Measurements from ENCODE around the gene APOL6. TPM values are rescaled to one million over a fixed set of nuclear protein-coding genes. Genes with fewer than 3 reads are reported as not detected.
A peak's percentile ranks its signal among the peaks of the same experiment; 100 is the strongest.

The APOL6 gene
- total and polyA plus RNA-seq, 7 experiments from 2014 or later, result 18.8 to 99.8 (median 37.7) TPM

- Histone ChIP-seq H3K4me3 (ENCODE audit: low read length) (no peak overlapping the region), H3K9me3 (ENCODE audit: control insufficient read depth in 2 of 3, low read length in 3 of 3) (no peaks in the 10 kb centered on the region), H3K27me3 (ENCODE audit: control insufficient read depth in 2 of 2, insufficient read depth in 2 of 2, low read length in 2 of 2) (no peaks in the 10 kb centered on the region), H3K36me3 (ENCODE audit: control insufficient read depth in 2 of 3, insufficient read depth in 3 of 3, low read length in 3 of 3) (peaks cover 18 to 49% (median 24%) of the 10 kb centered on the region in 3 experiments), H3K4me1 (ENCODE audit: control insufficient read depth in 2 of 2, insufficient read depth in 2 of 2, low read length in 2 of 2) (peaks cover 27 to 30% of the 10 kb centered on the region in 2 donors), H3K27ac (ENCODE audit: low read depth, low read length) (peak overlapping the region; percentile 40)
- Mint-ChIP-seq H3K4me3 (peak overlapping the region in 9 of 10 donors; percentile 10 to 53 (median 34)), H3K4me1 (peaks cover 37 to 92% (median 77%) of the 10 kb centered on the region in 7 donors), H3K36me3 (peaks cover 23 to 89% (median 61%) of the 10 kb centered on the region in 5 donors), H3K9me3 (peaks cover 0 to 10% (median 0%) of the 10 kb centered on the region in 11 donors), H3K27me3 (no peaks in the 10 kb centered on the region), H3K27ac (peak overlapping the region in 8 of 9 donors; percentile 64 to 92 (median 82))
- CTCF ChIA-PET, result interaction anchor here (0.8 kb wide), 1 partner anchor 444 kb away, joined by 3 read pairs; no protein-coding TSS in a partner anchor
- ATAC-seq, result no peak
- intact Hi-C loops (cut with micrococcal nuclease), result no loop called here
- no peak for DNase-seq
- POLR2A ChIA-PET, result no interaction called here
These were observed 5.6 kb downstream of the APOL6 start for GRCh38 chr22:35653824-35654223.

GRCh38 chr22:35656284-35656752 lies 8.1 kb downstream of the APOL6 start:
- H3K4me3 ChIP-seq (ENCODE audit: low read length), result no peak overlapping the region
- H3K4me1 ChIP-seq (ENCODE audit: control insufficient read depth in 2 of 2, insufficient read depth in 2 of 2, low read length in 2 of 2), result peaks cover 34 to 41% of the 10 kb centered on the region in 2 donors
- H3K27me3 Mint-ChIP-seq, result no peaks in the 10 kb centered on the region
- H3K27ac ChIP-seq (ENCODE audit: low read depth, low read length), result no peak overlapping the region
- peak overlapping the region in 8 of 9 donors; percentile 1 to 98 (median 92) for H3K27ac Mint-ChIP-seq
- ChIA-PET CTCF (no interaction called here), POLR2A (interaction anchor here (9.0 kb wide), 1 partner anchor 8 kb away, joined by 96 read pairs; the partner anchor contains the start of gene APOL6)
- no peak for DNase-seq
- peaks cover 36 to 91% (median 77%) of the 10 kb centered on the region in 7 donors for H3K4me1 Mint-ChIP-seq
- H3K9me3 ChIP-seq (ENCODE audit: control insufficient read depth in 2 of 3, low read length in 3 of 3), result no peaks in the 10 kb centered on the region
- intact Hi-C loops (cut with micrococcal nuclease), result no loop called here
- no peaks in the 10 kb centered on the region for H3K27me3 ChIP-seq (ENCODE audit: control insufficient read depth in 2 of 2, insufficient read depth in 2 of 2, low read length in 2 of 2)
- H3K9me3 Mint-ChIP-seq, result peaks cover 0 to 12% (median 0%) of the 10 kb centered on the region in 11 donors
- H3K36me3 Mint-ChIP-seq, result peaks cover 29 to 89% (median 57%) of the 10 kb centered on the region in 5 donors
- peaks cover 25 to 57% (median 27%) of the 10 kb centered on the region in 3 experiments for H3K36me3 ChIP-seq (ENCODE audit: control insufficient read depth in 2 of 3, insufficient read depth in 3 of 3, low read length in 3 of 3)
- ATAC-seq, result no peak
- no peak overlapping the region for H3K4me3 Mint-ChIP-seq

GRCh38 chr22:35657571-35658312 lies 9.5 kb downstream of the APOL6 start:
- POLR2A ChIA-PET, result interaction anchor here (0.7 to 9.0 kb wide), 2 partner anchors 10 to 259 kb away, joined by 3 to 96 read pairs; partner anchors contain the start of gene APOL6
- no peak overlapping the region for H3K4me3 ChIP-seq (ENCODE audit: low read length)
- peaks cover 46 to 55% of the 10 kb centered on the region in 2 donors for H3K4me1 ChIP-seq (ENCODE audit: control insufficient read depth in 2 of 2, insufficient read depth in 2 of 2, low read length in 2 of 2)
- no peak for ATAC-seq
- no peaks in the 10 kb centered on the region for H3K9me3 ChIP-seq (ENCODE audit: control insufficient read depth in 2 of 3, low read length in 3 of 3)
- peaks cover 25 to 57% (median 27%) of the 10 kb centered on the region in 3 experiments for H3K36me3 ChIP-seq (ENCODE audit: control insufficient read depth in 2 of 3, insufficient read depth in 3 of 3, low read length in 3 of 3)
- no peaks in the 10 kb centered on the region for H3K27me3 ChIP-seq (ENCODE audit: control insufficient read depth in 2 of 2, insufficient read depth in 2 of 2, low read length in 2 of 2)
- CTCF ChIA-PET, result no interaction called here
- intact Hi-C loops (cut with micrococcal nuclease), result no loop called here
- peak overlapping the region in 5 of 10 donors; percentile 2 to 71 (median 7) for H3K4me3 Mint-ChIP-seq
- H3K27ac ChIP-seq (ENCODE audit: low read depth, low read length), result peak overlapping the region; percentile 85
- peaks cover 0 to 14% (median 0%) of the 10 kb centered on the region in 11 donors for H3K9me3 Mint-ChIP-seq
- peak overlapping the region in 8 of 9 donors; percentile 90 to 98 (median 95) for H3K27ac Mint-ChIP-seq
- H3K4me1 Mint-ChIP-seq, result peaks cover 47 to 93% (median 88%) of the 10 kb centered on the region in 7 donors
- no peaks in the 10 kb centered on the region for H3K27me3 Mint-ChIP-seq
- DNase-seq, result no peak
- peaks cover 29 to 90% (median 66%) of the 10 kb centered on the region in 5 donors for H3K36me3 Mint-ChIP-seq

GRCh38 chr22:35660291-35661127 lies 12.3 kb downstream of the APOL6 start:
- peak overlapping the region; percentile 85 for H3K27ac ChIP-seq (ENCODE audit: low read depth, low read length)
- CTCF ChIA-PET, result interaction anchor here (0.6 kb wide), 2 partner anchors 8 to 867 kb away, joined by 3 to 5 read pairs; no protein-coding TSS in a partner anchor
- Mint-ChIP-seq H3K36me3 (peaks cover 29 to 87% (median 67%) of the 10 kb centered on the region in 5 donors), H3K9me3 (peaks cover 0 to 16% (median 5%) of the 10 kb centered on the region in 11 donors), H3K4me1 (peaks cover 45 to 80% (median 72%) of the 10 kb centered on the region in 7 donors), H3K4me3 (peak overlapping the region; percentile 38 to 81 (median 68)), H3K27ac (peak overlapping the region; percentile 81 to 98 (median 95)), H3K27me3 (no peaks in the 10 kb centered on the region)
- H3K4me3 ChIP-seq (ENCODE audit: low read length), result peak overlapping the region; percentile 5
- H3K9me3 ChIP-seq (ENCODE audit: control insufficient read depth in 2 of 3, low read length in 3 of 3), result peaks cover 0 to 4% (median 4%) of the 10 kb centered on the region in 3 experiments
- peaks cover 25 to 51% (median 27%) of the 10 kb centered on the region in 3 experiments for H3K36me3 ChIP-seq (ENCODE audit: control insufficient read depth in 2 of 3, insufficient read depth in 3 of 3, low read length in 3 of 3)
- intact Hi-C loops (cut with micrococcal nuclease), result loop anchor here (1.0 to 2.0 kb wide), 3 partner anchors 11 to 30 kb away; partner anchors contain the start of gene APOL6 (in 1 of the 2)
- no peaks in the 10 kb centered on the region for H3K27me3 ChIP-seq (ENCODE audit: control insufficient read depth in 2 of 2, insufficient read depth in 2 of 2, low read length in 2 of 2)
- POLR2A ChIA-PET, result interaction anchor here (9.0 kb wide), 1 partner anchor 13 kb away, joined by 96 read pairs; the partner anchor contains the start of gene APOL6
- H3K4me1 ChIP-seq (ENCODE audit: control insufficient read depth in 2 of 2, insufficient read depth in 2 of 2, low read length in 2 of 2), result peaks cover 44 to 58% of the 10 kb centered on the region in 2 donors
- ATAC-seq (peak; percentile 93), DNase-seq (peak in 8 of 9 donors; percentile 20 to 82 (median 77))

- ChIA-PET POLR2A (interaction anchor here (9.0 kb wide), 1 partner anchor 14 kb away, joined by 96 read pairs; the partner anchor contains the start of gene APOL6), CTCF (interaction anchor here (0.6 kb wide), 1 partner anchor 866 kb away, joined by 5 read pairs; no protein-coding TSS in a partner anchor)
- peaks cover 0 to 4% (median 4%) of the 10 kb centered on the region in 3 experiments for H3K9me3 ChIP-seq (ENCODE audit: control insufficient read depth in 2 of 3, low read length in 3 of 3)
- H3K36me3 ChIP-seq (ENCODE audit: control insufficient read depth in 2 of 3, insufficient read depth in 3 of 3, low read length in 3 of 3), result peaks cover 20 to 43% (median 20%) of the 10 kb centered on the region in 3 experiments
- H3K4me3 ChIP-seq (ENCODE audit: low read length), result no peak overlapping the region
- Mint-ChIP-seq H3K27me3 (no peaks in the 10 kb centered on the region), H3K36me3 (peaks cover 26 to 81% (median 62%) of the 10 kb centered on the region in 5 donors), H3K4me1 (peaks cover 43 to 71% (median 65%) of the 10 kb centered on the region in 7 donors), H3K4me3 (peak overlapping the region in 9 of 10 donors; percentile 14 to 71 (median 54)), H3K9me3 (peaks cover 0 to 16% (median 6%) of the 10 kb centered on the region in 11 donors), H3K27ac (peak overlapping the region; percentile 48 to 98 (median 95))
- H3K4me1 ChIP-seq (ENCODE audit: control insufficient read depth in 2 of 2, insufficient read depth in 2 of 2, low read length in 2 of 2), result peaks cover 44 to 54% of the 10 kb centered on the region in 2 donors
- peak overlapping the region; percentile 85 for H3K27ac ChIP-seq (ENCODE audit: low read depth, low read length)
- no peaks in the 10 kb centered on the region for H3K27me3 ChIP-seq (ENCODE audit: control insufficient read depth in 2 of 2, insufficient read depth in 2 of 2, low read length in 2 of 2)
- no peak for DNase-seq
- intact Hi-C loops (cut with micrococcal nuclease), result loop anchor here in 1 of 2 donors (2.0 kb wide), 1 partner anchor 29 kb away; no protein-coding TSS in a partner anchor
- no peak for ATAC-seq
These were observed 13.2 kb downstream of the APOL6 start for GRCh38 chr22:35661464-35661863.
